Right renal pelvis (tissue), 4 donors: Measurements from ENCODE around the gene PHRF1. TPM values are rescaled to one million over a fixed set of nuclear protein-coding genes. Genes with fewer than 3 reads are reported as not detected.

Experiments used
- polyA plus RNA-seq, 4 donors: library from polyadenylated mRNA; unstranded; fragments of 120-200 nt; gene quantifications; one replicate each; pipeline ENCODE4 v1.2.1, GENCODE V29; 2013; ENCODE audit not compliant: insufficient read length in 4 of 4

PHRF1 gene
- polyA plus RNA-seq, 4 donors: 21.1 to 27.4 (median 21.9) TPM

Other genes starting within 250 kb of the PHRF1 start
- gene B4GALNT4, start 207.0 kb upstream of the PHRF1 start, polyA plus RNA-seq: 10 to 100 TPM; 57.3 to 83.9 (median 61.4) TPM
- gene PKP3, start 182.3 kb upstream of the PHRF1 start, polyA plus RNA-seq: 1 to 10 TPM; 4.0 to 7.4 (median 5.2) TPM
- gene SIGIRR, start 161.5 kb upstream of the PHRF1 start, polyA plus RNA-seq: 10 to 100 TPM; 33.4 to 64.4 (median 36.7) TPM
- 10 to 100 TPM in 1 of 4 donors, 1 to 10 TPM in 3; 7.8 to 12.7 (median 9.6) TPM for gene ANO9, start 134.5 kb upstream of the PHRF1 start, polyA plus RNA-seq
- gene PTDSS2, start 126.2 kb upstream of the PHRF1 start, polyA plus RNA-seq: 10 to 100 TPM; 30.1 to 41.4 (median 32.5) TPM
- 100 to 1,000 TPM in 1 of 4 donors, 10 to 100 TPM in 3; 80.9 to 120 (median 86.6) TPM for gene RNH1, start 69.2 kb upstream of the PHRF1 start, polyA plus RNA-seq
- 10 to 100 TPM; 39.5 to 57.2 (median 41.2) TPM for gene HRAS, start 40.9 kb upstream of the PHRF1 start, polyA plus RNA-seq
- 1 to 10 TPM; 3.3 to 5.2 (median 4.1) TPM for gene LRRC56, start 38.9 kb upstream of the PHRF1 start, polyA plus RNA-seq
- gene LMNTD2, start 15.7 kb upstream of the PHRF1 start, polyA plus RNA-seq: 1 to 10 TPM; 2.8 to 5.9 (median 3.6) TPM
- gene RASSF7, start 15.5 kb upstream of the PHRF1 start, polyA plus RNA-seq: 10 to 100 TPM; 42.7 to 68.7 (median 45.2) TPM
- 10 to 100 TPM in 1 of 4 donors, 1 to 10 TPM in 3; 8.1 to 12.4 (median 8.4) TPM for gene IRF7, start 39.5 kb downstream of the PHRF1 start, polyA plus RNA-seq
- gene CDHR5, start 48.5 kb downstream of the PHRF1 start, polyA plus RNA-seq: 10 to 100 TPM; 31.8 to 49.2 (median 42.9) TPM
- gene SCT, start 50.7 kb downstream of the PHRF1 start, polyA plus RNA-seq: 1 to 10 TPM; 1.2 to 3.5 (median 1.9) TPM
- 1 to 10 TPM; 1.7 to 5.7 (median 2.1) TPM for gene DRD4, start 60.8 kb downstream of the PHRF1 start, polyA plus RNA-seq
- 10 to 100 TPM; 36.3 to 55.9 (median 46.3) TPM for gene DEAF1, start 118.8 kb downstream of the PHRF1 start, polyA plus RNA-seq
- gene TMEM80, start 119.3 kb downstream of the PHRF1 start, polyA plus RNA-seq: 10 to 100 TPM; 37.4 to 45.2 (median 42.2) TPM
- gene EPS8L2, start 129.8 kb downstream of the PHRF1 start, polyA plus RNA-seq: 100 to 1,000 TPM in 3 of 4 donors, 10 to 100 TPM in 1; 94.5 to 147 (median 112) TPM
- 100 to 1,000 TPM; 132 to 146 (median 135) TPM for gene TALDO1, start 171.0 kb downstream of the PHRF1 start, polyA plus RNA-seq
- gene GATD1, start 201.0 kb downstream of the PHRF1 start, polyA plus RNA-seq: 10 to 100 TPM; 70.9 to 97.2 (median 74.7) TPM
- gene CEND1, start 213.6 kb downstream of the PHRF1 start, polyA plus RNA-seq: under 1 TPM; 0.36 to 0.96 (median 0.54) TPM
- 10 to 100 TPM; 14.3 to 19.3 (median 14.7) TPM for gene SLC25A22, start 221.8 kb downstream of the PHRF1 start, polyA plus RNA-seq
- gene PIDD1, start 228.8 kb downstream of the PHRF1 start, polyA plus RNA-seq: 10 to 100 TPM in 1 of 4 donors, 1 to 10 TPM in 3; 7.5 to 14.9 (median 8.7) TPM
- gene RPLP2, start 233.5 kb downstream of the PHRF1 start, polyA plus RNA-seq: 1,000 to 10,000 TPM in 2 of 4 donors, 100 to 1,000 TPM in 2; 857 to 1,329 (median 1,011) TPM
- 10 to 100 TPM; 49.8 to 83.4 (median 57.7) TPM for gene PNPLA2, start 242.4 kb downstream of the PHRF1 start, polyA plus RNA-seq